ENCODE data around the gene ZDHHC4.
"Not testable (repeated sequence)": the region's sequence is repeated elsewhere in the genome, so short reads cannot be mapped to it uniquely, and the experiment has no call there.

The ZDHHC4 gene

DNA sequence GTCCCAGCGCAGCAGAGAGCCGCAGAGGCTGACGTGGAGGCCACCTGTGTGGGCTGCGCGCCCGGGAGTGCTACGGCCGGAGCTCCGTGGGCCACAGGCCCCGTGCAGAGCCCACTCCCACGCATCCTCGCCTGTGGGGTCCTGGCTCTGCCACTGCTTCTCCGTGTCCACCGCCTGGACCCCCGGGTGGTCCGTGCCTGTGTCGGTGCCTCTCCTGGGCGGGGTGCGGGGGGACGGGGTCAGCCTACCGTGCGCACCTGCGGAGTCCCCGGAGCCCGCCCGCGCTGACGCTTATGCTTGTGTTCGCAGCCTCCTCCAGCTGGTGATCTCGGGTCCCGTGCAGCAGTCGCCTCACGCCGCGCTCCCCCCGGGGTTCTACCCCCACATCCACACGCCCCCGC is 30.4 kb downstream of the ZDHHC4 start:
- DNase-seq: no peak

DNA sequence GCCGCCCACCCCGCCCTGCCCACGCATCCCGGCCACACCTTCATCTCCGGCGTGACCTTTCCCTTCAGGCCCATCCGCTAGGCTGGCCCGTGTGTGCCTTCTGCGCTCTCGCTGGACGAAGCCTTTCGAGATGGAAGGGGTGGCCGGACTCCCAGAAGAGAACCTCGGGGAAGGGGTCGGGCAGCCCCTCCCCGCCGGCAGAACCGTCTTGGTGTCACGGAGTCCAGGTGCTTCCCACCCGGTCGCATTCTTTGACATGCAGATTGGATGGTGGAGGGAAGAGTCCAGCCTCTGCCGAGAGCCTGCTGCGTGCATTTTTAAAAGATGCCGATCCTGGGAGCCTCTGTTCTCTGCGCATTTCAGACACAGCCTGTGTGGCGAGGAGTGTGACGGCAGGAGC is 30.8 kb downstream of the ZDHHC4 start:
- DNase-seq: no peak

DNA sequence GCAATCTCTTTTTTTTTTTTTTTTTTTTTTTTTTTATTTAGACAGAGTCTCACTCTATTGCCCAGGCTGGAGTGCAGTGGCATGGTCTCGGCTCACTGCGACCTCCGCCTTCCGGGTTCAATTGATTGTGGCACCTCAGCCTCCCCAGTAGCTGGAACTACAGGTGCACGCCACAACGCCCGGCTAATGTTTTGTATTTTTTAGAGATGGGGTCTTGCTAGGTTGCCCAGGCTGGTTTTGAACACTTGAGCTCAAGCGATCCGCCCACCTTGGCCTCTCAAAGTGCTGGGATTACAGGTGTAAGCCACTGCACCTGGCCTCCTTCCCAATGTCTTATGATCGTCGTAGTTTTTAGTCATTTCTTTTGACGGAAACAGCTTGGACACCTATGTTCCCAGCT is 31.5 kb downstream of the ZDHHC4 start:
- no peak for DNase-seq

DNA sequence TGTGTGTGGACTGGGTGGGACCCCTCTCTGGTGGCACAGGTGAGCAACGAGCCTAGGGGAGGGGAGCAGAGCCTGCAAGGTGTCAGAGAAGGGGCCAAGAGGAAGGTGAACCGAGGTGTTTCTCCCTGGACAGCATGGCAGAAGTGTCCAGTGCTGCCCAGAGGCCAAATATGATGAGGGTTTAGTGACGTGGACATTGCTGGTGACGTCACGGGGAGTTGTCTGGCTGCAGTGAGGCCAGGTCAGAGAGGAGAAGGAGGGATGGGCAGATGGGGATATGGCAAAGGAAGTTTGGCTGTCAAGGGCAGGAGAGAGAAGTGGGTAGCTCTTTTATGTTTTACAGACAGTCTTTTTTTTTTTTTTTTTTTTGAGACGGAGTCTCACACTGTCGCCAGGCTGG is 35.6 kb downstream of the ZDHHC4 start:
- no peak for DNase-seq

DNA sequence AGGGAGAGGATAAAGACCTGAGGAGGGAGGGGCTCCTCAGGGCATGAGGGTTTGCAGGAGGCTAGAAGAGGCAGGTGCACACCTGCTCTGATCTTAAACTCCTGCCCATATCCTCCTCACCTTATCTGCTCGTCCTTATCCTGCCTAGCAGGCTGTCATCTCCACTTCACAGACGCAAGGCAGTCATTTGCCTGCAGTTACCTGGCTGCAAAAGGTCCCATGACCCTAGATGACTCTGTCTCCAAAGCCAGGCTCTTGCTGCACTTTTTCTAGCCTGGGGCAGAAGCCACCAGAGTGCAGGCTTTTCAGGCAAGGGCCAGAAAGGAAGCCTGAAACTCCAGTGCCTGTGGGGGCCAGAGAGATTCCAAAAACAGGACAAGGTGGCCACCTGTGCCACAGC is 36.5 kb downstream of the ZDHHC4 start:
- DNase-seq: no peak

DNA sequence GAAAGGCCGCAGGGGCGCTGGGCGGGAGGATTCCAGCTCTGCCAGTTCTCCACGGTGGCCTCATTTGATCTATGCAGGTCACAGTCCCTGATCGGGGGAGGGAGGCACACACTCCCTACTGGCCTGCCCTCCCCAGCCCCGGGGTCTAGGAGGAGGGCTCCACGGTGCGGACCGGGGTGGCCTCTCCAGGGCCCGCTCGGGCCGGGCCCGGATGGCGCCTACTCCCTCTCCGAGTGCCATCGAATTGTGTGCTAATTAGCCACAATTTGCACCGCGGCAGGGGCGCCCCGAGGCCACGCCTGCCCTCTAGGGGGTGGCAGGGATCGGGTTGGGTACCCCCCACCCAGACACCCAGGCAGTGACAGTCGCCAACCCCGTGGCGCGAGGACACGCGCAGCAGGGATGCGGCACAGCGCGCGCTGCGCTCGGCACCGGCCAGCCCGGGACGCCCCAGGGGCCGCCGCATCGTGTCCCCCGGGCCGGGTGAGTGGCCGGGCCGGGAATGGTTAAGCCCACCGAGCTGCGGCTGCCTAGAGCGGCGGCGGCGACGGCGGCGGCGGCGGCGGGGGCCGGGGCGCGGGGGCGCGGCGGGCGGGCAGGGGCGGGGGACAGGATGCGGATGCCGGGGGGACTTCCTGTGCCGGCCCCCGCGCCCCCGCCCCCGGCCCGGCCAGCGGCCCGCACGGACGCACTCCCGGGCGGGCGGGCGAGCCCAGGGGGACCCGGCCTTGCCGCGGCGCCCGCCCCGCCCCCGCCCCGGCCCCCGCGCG is 37.9 kb downstream of the ZDHHC4 start, which contains the start of gene ZNF853:
Gene ZNF853, plus strand, starts transcription at position 658 of the 770 bp plus-strand sequence. CDS start 565 bp downstream, outside the sequence.
- DNase-seq: no peak

DNA sequence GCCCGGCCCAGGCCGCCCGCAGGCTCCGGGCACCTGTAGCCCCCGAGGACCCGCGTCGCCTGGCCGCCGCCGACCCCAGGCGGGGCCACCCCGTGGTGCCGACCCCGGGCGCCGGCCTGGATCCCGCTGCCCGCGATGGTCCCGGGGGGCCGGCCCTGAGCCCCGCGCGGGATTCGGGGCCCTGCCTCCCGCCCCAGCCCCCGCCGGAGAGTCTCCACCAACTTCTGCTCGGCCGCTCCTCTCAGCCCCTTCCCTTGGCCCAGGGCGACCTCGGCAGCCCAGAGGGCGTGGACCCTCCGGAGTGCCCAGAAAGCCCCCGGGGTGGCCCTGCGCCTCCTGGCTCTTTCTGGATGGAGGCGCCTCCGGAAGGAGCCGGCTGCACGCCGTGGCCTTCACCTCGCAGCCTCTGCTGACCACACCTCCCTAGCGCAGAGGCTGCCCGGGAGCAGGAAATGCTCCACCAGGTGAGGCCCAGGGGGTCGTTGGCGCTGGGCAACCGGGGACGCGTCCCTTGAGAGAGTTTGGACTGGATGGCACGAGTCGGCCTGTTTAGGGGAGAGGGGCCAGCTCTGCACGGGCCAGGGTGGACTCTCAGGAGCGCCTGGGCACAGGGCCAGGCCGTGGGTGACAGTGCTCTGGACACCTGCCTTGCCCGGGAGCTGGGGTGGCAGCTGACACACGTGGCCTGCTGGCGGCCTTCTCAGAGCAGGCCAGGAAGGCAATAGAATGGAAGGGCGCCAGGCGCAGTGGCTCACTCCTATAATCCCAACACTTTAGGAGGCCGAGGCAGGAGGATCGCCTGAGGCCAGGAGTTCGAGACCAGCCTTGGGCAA is 38.7 kb downstream of the ZDHHC4 start:
- DNase-seq: no peak

DNA sequence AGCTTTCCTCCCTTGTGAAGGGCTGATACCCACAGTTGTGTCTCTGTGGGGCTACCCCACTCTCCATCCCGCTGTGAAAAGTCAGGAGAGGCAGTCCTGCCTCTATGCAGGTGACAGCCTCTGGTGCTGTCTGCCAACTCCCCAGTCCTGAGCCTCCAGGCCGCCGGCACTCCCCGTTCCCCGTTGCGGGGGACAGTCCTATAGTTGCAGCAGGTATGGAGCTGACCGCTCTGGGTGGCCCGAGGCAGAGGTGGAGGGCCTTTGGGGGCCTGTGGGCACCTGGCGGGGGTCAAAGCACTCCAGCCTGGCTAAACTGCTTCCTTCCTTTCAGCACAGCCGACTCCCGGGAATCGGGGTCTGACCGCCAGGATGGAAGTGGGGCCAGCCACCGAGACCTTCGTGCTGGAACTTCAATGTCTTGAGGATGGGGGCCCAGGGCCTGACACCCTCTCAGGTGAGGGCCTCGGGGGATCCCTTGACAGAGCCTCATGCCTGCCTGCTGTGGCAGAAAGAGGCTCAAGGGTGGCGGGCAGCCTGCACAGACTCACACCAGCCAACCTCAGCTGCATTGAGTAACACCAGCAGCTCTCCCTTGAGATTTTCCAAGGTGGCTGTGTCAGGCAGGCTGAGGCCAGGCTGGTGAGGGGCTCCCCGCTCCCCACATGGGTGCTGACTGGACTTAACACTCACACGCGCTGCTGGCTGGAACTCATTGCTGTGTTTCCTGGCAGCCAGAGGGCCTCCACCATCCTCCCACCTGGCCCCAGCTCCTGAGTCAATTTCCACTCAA is 39.8 kb downstream of the ZDHHC4 start:
- DNase-seq: no peak

DNA sequence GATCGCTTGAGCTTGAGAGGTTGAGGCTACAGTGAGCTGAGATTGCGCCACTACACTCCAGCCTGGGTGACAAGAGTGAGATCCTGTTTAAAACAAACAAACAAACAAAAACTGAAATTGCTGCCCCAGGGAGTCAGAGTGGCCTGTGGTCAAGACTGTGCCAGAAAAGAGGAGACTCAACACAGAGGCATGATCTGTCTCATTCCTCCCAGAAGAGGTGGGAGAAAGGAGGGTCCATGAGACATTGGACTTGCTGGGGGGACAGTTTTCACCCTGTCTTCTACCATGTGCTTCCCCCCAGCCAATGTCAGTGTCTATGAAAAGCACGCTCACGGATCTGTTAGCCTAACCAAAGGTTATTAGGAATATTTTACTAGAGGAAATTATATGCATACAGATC is 41.4 kb downstream of the ZDHHC4 start:
- DNase-seq: no peak

DNA sequence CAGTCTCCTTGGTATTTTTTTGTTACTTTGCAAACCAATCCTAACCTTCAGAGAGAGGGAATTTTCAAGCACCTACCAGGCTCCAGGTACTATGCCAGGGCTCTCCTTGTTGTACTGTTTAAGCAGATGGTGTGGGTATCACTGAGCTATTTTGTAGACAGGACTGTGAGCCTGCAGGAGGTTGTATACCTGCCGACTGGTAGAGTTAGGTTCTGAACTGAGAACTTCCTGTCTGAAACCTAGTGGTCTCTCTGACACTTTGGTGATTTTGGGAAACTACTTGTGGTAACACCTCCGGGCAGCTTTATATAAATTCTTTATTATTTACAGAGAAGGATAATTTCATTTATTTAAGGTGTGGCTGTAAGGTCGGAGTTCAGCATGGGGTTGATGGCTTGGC is 42.7 kb downstream of the ZDHHC4 start:
- DNase-seq: peak in 1 of 5 experiments; percentile 55

DNA sequence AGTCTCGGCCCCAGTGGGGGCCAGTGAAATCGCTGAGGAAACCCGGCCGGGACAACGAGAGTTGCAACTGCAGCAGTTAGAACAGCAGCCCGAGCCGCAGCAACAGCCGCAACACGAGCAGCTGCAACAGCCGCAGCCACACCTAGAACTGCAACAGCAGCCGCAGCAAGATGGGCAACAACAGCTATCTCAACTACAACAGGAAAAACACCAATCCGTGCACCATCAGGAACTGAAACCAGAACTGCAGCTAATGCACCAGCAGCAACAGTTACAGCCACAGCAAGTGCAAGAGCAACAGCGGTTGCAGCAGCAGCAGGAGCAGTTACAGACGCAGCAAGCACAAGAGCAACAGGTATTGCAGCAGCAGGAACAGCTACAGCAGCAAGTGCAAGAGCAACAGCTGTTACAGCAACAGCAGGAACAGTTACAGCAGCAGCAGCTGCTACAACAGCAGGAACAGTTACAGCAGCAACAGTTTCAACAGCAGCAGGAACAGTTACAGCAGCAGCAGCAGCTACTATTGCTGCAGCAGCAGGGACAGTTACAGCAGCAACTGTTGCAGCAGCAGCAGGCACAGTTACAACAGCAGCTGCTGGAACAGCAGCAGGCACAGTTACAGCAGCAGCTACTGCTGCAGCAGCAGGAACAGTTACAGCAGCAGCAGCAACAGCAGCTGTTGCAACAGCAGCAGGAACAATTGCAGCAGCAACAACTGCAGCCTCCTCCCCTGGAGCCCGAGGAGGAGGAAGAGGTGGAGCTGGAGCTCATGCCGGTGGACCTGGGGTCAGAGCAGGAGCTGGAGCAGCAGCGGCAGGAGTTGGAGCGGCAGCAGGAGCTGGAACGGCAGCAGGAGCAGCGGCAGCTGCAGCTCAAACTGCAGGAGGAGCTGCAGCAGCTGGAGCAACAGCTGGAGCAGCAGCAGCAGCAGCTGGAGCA is 44.2 kb downstream of the ZDHHC4 start:
- DNase-seq: peak in 1 of 5 experiments; percentile 74

DNA sequence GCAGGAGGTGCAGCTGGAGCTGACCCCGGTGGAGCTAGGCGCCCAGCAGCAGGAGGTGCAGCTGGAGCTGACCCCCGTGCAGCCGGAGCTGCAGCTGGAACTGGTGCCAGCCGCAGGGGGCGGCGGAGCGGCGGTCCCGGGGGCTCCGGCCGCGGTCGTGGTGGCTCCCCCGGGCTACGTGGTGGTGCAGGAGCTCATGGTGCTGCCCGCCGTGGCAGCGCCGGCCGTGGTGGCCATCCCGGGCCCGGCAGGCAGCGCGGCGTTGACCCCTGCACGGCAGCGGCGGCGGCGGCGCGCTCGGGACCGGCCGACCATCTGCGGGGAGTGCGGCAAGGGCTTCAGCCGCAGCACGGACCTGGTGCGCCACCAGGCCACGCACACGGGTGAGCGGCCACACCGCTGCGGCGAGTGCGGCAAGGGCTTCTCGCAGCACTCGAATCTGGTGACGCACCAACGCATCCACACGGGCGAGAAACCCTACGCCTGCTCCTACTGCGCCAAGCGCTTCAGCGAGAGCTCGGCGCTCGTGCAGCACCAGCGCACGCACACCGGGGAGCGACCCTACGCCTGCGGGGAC is 45.0 kb downstream of the ZDHHC4 start:
- no peak for DNase-seq

DNA sequence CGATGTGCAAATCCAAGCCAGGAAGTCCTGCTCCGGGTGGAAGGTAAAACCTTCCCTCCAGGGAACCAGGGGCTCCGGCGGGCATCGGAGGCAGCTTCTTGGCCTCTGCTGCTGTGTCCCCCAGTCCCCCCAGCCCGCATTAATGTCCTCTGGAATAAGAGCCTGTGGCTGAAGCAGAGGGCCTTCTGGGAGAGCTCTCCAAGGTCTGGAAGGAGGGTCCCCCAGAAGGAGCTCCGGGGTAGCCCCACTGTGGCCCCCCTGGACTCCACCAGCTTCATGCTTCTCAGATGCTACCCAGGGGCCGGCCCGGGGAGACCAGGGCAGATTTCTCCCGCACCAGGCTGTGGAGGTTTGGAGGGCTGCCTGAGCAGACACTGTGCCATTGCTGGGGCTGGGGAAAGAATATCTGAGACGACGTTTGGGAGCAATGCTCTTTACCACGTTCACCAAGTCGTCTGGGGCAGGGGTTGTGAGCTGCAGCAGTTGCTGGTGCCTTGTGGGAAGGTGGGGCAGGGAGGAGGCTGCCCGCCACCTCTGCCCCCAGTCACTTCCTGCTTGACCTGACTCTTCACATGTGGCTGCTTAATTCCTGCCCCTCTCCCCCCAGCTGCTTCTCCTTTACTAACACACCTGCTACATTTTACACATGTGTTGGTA is 46.5 kb downstream of the ZDHHC4 start:
- DNase-seq: peak in 2 of 5 experiments; percentile 30 to 41

DNA sequence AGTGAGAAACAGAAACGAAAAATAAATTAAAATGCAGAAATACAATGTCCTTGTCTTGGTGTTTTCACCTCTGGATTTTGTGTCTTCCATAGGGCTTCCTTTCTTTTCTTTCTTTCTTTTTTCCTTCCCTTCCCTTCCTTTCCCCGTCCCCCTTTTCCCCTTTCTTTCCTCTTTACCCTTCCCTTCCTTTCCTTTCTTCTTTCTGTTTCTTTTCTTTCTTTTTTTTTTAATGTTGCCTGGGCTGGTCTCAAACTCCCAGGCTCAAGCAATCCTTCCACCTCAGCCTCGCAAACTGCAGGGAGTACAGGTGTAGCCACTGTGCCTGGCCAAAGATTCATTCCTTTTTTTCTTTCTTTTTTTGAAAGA is 47.0 kb downstream of the ZDHHC4 start:
- DNase-seq: no peak

DNA sequence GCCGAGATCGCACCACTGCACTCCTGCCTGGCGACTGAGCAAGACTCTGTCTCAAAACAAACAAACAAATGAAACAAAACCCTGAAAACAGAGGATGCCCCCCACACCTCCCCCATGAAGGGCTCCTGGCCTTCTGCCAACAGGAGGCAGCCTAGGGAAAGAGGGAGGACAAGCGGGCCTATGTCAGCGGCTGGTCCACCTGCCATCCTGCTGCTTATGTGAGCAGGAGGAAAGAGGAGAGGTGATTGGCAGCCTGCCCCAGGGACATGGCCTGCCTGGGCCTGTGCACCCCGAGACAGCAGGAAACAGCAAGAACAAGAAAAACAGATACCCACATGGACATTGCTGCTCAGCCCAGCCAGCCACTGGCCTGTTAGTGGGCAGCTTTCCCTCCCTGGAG is 50.8 kb downstream of the ZDHHC4 start:
- DNase-seq: no peak

DNA sequence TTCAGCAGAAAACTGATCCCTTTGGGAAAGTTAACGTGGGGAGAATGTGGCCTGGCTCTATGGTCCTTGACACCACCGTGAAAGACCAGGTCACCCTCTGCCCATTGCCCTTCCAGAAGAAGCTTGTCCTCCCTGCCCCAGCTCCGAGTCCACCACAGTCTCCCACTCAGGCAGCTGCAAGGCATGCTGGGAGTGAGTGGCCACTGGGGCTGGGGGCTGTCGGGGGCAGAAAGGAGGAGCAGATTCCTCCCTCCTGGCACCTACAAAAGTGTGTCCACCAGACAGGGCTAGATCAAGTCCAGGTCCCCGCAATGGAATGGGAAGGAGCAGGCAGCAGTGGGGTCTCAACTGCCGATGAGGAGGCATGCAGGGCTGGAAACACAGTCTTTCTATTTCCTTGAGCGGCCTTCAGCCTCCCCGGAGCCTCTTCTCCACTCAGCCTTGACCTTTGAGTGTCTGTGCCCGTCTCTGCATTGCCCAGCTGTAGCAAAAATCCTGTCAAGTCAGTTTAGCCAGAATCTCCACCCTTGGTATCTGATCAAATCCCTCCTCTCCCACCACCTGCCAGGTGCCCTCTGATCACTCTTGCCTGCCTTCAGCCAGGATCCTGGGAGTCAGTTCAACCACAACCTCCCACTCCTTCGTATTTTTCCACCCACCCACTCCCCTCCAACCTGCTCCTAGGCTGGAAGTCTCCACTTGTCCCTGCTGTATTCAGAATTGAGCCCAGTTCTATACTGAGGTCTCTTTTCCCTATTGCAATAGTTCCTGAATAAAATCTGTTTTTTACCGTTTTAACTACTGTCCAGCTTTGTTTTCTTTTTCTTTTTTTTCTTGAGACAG is 53.0 kb downstream of the ZDHHC4 start:
- DNase-seq: no peak

DNA sequence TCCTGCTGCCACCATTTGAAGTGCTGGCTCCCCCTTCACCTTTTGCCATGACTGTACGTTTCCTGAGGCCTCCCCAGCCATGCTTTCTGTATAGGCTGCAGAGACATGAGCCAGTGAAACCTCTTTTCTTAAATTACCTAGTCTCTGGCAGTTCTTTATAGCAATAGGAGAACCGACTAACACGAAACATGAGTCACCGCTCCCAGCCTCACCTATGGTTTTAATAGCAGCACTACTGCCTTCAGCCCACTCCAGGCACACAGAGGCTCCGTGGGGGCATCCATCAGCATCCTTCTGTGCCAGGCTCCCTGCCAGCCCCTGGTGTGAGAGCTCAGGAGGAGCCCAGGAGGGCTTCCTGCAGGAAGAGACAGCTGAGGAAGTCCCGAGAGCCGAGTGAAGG is 54.4 kb downstream of the ZDHHC4 start:
- DNase-seq: no peak

DNA sequence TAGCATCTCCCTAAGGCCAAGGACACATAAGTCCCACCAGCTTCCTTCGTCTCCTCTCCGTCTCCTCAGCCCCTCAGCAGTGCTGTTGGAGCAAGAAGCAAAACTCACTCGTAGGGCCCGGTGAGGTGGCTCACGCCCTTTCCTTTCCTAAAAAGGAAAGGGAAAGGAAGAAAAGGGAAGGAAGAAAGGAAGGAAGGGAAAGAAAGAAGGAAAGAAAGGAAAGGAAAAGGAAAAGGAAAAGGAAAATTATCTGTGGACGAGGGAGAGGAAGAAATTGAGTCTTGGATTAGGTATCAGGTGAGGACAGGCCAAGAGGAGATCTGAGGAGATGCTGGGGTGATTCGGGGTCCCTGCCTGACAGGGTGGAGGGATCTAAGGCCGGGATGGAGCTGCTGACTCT is 56.8 kb downstream of the ZDHHC4 start:
- no peak for DNase-seq

DNA sequence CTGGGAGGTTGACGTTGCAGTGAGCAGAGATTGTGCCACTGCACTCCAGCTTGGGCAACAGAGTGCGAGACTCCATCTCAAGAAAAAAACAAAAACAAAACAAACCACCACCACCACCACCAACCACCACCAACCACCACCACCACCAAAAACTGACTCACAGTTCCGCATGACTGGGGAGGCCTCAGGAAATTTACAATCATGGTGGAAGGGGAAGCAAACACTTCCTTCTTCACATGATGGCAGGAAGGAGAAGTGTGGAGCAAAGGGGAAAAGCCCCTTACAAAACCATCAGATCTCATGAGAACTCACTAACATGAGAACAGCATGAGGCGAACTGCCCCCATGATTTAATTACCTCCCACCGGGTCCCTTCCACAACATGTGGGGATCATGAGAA is 57.7 kb downstream of the ZDHHC4 start:
- not testable (repeated sequence) for DNase-seq
